ENCODE results near the gene AMDHD2.
A peak's percentile ranks its signal among the peaks of the same experiment; 100 is the strongest.

The AMDHD2 gene

DNA sequence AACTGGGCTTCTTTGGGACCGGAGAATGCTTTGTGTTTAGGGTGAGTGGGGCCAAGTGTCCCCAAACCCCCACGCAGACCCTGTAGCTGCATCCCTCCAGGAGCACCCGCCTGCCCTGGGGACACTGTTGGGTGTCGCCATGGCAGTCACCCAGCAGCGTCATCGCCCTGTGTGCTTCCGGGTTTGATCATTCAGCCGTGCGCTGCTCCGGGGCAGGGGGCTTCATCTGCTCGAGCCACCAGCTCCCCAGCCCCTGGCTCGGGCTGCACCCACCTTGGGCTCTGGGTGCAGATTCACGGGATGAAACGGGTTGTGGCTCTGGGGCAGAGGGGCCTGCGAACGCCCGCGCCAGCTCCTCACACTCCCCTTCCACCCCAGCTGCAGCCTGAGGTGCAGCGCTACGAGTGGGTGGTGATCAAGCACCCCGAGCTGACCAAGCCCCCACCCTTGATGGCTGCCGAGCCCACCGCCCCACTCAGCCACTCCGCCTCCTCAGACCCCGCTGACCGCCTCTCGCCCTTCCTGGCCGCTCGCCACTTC, 20.2 kb upstream of the AMDHD2 start:
- no peak for DNase-seq (ENCODE audit: low read depth in 2 of 2)

DNA sequence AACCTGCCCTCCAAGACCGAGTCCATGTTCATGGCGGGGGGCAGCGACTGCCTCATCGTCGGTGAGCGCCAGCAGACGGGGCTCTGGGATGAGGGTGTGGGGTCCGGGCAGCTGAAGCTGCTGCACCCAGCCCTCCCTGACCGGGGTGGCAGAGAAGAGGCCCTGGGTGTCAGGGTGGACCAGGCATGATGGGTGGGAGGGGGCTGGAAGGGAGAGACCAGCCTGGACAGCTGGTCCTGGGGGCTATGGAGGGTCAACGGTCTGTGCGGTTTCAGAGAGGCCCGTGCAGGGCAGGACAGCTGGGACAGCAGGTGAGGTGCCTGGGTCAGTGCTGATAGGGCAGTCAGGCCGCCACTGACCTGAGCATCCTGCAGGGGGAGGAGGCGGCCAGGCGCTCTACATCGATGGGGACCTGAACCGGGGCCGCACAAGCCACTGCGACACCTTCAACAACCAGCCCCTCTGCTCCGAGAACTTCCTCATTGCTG, 19.7 kb upstream of the AMDHD2 start:
- DNase-seq (ENCODE audit: low read depth in 2 of 2): no peak

DNA sequence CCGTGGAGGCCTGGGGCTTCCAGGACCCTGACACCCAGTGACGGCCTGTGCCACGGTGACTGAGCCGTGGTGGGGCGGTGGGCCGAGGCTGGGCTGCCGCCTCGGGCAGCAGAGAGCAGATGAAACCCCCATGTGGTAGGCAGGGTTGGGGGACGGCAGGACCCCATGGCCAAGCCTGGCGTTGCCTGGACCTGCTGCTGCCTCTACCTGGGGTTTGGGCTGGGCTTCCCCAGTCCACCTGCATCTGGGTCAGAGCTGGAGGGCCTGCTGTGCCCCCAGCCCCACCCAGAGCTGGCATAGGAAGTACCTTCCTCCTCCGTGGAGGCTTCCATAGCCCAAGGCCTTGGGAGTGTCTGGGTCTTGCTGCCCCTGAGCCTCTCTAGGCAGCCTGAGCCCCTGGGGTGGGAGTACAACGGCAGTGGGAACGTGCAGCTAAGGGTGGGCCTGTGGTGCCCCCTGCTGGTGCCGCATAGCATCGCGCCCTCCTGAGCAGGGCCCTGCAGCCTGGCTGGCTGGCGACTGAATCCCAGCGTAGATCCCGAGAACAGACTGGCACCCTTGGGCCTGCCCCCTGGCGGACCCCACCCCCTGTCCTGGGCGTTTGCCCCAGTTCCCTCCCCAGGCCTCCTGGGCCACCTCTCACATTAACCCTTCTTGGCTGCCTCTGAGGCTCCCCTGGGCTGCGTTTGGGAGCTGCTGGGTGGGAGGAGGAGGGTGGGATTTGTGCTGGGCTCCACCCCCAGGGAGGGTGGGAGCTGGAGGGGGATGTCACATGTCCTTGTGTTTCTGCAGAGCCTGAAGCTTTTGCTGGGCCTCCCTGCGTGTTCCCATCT, 19.0 kb upstream of the AMDHD2 start:
- DNase-seq (ENCODE audit: low read depth in 2 of 2): peak; percentile 67 to 80

DNA sequence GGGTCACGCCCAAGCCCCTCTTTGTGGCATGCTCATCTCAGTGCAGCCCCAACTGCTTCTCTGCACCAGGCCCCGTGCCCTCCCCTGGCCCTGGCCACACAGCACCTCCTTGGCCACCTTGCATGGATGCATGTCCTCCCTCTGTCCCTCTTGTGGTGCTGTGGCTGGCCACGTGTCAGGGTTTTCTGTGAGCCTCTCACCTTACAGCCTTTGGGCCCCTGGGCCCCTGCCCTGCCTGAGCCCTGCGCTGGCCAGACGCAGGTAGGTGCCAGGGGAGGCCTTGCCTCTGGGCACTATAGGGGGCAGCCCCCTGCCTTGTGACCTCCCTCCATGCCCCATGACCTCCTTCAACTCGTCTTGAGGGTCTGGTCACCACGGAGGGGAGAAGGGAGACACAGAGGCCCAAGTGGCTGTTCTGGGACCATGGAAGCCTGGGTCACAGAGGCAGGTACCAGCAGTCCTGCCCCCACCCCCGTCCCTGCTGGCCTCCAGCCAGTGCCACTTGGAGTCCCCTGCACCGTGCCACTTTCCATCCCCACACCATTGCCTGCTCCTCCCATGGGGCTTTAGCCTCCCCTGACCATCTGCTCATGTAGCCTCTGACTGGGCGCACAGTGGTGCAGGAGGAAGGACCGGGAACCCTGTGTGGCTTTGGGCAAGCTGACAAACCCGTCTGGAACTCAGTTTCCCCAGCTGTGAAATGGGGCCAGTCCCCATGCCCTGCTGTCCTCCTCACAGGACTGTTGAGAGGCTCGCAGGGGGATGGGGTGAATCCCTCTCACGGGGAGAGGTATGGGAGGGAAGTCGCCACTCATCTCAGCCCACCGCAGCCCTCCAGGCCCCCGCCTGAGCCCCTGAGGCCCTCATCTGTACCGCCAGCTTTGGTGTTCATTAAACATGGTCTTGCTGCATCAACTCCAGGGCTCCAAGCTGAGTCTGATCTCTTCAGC, 17.9 kb upstream of the AMDHD2 start:
- DNase-seq (ENCODE audit: low read depth in 2 of 2): no peak

DNA sequence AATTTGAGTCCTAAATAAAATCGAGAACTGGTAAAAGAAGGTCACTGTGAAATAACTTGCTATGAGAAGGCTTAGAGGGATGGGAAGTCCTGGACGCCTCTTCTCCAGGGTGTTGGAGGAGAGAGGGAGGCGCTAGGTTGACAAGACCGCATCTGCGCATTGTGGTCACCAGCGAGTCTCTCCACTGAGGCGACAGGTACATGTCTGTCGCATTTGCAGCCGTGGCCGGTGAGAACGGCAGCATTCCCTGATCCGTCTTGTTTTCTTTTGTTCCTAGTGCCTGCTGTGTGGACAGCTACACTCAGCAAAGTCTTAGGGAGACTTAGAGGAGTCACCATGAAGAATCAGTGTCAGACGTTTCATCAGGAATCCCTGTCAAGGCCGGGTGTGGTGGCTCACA, 14.5 kb upstream of the AMDHD2 start:
- no peak for DNase-seq (ENCODE audit: low read depth in 2 of 2)

DNA sequence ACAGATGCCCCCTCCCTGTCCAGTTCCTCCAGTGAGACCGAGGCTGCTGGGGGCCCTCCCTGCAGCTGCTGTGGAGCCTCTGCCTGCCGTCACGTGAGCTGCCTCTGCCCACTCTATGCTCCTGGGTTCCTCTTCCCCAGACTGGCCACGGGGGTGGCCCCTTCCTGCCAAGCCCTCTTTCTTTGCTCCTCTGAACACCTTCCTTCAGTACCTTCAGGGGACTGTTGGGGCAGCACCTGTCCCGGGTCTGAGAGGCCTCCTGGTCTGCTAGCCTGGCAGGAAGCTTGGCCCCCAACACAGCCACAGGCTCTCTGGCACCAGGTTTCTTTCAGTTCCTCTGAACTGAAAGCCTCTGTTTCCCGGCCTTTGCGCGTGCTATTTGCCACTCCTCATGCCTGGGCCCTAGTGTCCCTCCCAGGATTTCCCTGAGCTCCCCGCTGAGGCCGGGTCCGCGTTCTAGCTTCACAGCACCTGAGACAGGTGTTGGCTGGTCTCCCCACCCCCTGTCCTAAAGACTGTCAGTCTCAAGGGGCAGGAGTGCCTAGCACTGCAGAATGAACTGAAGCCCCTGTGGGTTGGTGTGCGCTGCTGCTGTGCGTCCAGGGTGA, 13.0 kb upstream of the AMDHD2 start:
- DNase-seq (ENCODE audit: low read depth in 2 of 2): no peak

DNA sequence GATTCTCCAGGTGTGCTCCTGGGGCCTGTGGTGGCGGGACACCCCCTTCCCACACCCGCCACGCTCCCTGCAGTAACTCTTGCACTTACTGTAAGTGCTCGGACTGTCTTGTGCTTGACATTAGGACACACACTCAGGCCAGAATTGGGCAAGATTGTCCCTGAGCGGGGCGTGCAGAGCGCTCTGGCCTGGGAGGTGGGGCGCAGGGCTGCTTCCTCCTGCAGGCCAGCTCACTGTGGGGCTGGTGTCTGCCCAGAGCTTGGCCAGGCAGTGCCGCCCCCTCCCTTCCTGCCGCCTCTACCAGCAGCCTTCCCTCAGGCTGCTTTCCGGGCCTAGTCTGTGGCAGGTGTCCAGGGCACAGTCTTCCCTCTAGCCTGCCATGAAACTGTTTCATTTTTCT, 12.5 kb upstream of the AMDHD2 start:
- no peak for DNase-seq (ENCODE audit: low read depth in 2 of 2)

DNA sequence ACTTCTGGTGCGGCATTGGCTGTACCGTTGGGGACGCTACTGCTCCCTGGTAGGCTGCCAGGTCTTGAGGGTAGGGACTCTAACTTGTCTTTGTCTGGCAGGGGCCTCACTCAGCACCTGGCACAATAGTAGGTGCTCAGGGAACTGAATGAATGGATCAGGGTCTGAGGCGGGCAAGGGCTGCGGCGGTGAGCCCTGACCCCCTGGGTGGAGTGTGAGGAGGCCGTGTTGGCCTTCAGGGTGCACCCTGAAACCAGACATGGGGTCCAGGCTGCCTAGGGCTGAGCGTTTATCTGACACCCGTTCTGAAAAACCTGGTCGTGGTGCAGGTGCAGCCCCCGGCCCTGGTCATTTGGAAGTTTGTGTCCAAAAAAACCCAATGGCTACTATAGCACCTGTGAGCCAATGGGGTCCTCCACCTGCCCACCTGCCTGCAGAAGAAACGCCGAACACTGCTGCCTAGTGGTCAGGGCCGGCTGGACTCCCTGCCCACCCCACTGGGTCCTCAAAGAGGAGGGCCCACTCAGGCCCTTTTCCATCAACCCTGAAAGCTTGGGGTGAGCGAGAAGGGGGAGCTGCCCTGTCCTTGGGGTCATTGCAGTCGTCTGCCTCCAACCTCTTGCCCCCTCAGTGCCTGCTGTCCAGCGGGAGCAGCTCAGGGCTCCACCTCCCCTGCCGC, 11.3 kb upstream of the AMDHD2 start:
- DNase-seq (ENCODE audit: low read depth in 2 of 2): no peak

DNA sequence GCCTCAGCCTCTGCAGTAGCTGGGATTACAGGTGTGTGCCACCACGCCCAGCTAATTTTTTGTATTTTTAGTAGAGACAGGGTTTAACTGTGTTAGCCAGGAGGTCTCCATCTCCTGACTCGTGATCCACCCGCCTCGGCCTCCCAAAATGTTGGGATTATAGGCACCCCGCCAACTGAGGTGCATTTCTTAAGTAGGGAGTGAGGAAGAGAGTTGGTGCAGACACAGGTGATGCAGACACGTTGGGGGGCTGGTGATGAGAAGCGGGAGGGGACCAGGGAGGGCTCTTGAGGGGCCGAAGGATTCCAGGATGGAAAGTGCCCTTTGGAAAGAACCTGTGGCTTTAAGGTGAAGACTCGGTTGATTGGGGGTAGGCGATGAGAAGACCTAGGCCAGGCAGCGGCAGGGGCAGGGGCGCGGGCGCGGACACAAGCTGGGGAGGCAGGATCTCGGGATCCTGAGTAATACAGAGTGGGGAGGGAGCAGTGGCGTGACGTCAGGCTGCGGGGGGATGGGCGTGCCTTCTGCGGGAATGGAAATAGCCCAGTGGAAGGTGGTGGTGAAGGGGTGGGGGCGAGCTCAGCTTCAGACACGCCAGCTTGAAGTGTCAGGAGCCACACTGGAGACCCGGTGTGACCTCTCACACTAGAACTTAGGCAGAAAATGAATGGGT, 8.9 kb upstream of the AMDHD2 start:
- DNase-seq (ENCODE audit: low read depth in 2 of 2): no peak

DNA sequence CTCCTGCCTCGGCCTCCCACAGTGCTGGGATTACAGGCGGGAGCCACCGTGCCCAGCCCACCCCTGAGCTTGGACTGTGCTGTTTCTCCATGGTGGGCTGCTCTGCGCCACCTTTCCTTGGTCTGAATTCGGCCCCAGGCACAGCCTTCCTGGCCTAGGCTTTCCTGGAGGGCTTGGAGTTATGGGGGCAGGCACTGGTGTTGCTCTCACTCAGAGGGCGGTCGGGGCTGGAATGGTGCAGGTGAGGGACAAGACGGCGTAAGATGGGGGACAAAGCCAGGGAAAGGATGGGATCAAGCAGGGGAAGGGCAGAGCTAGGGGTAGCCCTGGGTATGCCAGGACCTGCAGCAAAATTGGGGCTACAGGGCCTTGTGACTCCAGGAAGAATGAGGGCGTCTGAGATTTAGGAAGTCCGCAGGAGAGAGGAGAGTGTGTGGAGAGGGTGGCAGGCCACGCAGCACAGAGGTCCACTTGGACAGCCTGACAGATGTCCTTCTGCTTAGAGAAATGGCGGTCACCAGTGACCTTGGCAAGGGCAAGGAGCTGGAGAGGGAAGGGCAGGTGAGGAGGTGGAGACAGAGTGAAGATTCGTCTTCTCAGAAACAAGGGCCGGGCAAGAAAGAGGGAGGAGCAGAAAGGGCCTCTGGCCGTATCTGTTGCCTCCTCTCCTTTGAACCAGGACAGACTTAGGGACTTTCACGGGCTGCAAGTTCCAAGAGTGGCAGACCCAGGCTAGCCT, 8.0 kb upstream of the AMDHD2 start:
- no peak for DNase-seq (ENCODE audit: low read depth in 2 of 2)

DNA sequence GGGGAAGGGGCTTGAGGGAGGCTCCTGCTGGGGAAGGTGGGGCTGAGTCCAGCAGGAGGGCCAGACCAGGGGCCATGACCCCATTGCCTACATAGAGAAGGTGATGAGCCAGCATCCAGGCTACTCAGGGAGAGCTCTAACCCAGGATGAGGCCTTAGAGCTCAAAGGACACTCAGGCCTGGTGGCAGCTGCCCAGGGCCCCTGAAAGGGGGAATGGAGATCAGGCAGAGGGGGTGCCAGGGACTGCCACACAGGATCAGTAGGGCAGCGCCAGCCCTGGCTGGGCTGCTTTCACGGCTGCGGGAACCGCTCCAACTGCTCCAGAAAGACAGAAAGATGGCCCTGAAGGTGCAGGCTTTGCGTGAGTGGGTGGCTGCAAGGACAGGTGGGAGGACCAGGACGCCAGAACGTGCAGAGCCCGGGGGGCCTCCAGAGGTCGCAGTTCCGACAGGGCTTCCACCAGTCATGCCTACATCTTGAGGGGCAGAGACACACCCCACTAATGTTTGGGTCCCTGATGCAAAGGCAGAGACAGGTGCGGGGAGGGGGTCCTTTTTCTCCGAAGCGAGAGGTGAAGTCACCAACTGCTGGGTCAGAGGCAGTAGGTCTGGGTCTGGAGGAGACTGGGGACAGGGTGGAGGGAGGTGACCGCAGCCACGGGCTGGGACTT, 7.3 kb upstream of the AMDHD2 start:
- DNase-seq (ENCODE audit: low read depth in 2 of 2): no peak

DNA sequence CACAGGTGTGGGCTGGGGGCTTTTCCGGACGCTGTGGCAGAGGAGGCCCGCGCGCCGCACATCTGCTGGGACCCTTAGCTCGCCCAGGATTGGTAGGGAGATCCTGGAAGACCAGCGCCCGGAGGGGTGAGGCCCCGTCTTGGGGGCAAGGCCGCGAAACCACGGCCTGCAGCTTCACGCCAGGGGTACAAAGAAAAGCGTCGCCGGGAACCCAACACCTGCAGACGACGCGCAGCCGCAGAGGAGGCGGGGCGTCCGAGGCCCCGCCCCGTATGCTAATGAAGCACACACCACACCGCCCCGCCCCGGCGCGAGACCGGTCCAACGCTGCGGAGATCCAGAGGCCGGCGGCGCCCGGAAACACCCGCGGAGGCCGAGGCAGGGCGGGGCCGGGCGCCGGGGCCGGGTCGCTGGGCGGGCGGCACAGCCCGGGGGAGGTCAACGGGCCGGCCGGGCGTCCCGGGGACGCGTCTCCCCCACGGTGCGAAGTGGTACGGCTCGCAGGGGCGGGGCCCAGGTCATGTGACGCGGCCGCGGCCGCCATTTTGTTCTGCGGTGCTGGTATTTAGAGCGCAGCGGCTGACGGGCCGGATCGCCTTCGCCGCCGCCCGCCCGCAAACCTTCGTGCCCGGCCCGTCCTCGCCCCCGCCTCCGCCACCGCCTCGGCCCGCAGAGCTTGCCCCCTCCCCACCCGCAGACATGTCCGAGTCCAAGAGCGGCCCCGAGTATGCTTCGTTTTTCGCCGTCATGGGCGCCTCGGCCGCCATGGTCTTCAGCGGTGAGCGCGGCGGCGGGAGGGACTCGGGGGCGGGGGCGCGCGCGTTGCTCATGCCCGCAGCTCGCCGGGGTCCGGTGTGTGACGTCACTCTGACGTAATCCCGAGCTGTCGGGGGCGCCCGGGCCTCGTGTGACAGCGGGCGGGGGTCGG, 6.5 kb upstream of the AMDHD2 start, which contains the start of gene ATP6V0C:
TSS of gene ATP6V0C (plus strand) at position 548 of the 928 bp plus-strand sequence. CDS start at position 700, 152 bp downstream.
- DNase-seq (ENCODE audit: low read depth in 2 of 2): peak; percentile 84 to 85

DNA sequence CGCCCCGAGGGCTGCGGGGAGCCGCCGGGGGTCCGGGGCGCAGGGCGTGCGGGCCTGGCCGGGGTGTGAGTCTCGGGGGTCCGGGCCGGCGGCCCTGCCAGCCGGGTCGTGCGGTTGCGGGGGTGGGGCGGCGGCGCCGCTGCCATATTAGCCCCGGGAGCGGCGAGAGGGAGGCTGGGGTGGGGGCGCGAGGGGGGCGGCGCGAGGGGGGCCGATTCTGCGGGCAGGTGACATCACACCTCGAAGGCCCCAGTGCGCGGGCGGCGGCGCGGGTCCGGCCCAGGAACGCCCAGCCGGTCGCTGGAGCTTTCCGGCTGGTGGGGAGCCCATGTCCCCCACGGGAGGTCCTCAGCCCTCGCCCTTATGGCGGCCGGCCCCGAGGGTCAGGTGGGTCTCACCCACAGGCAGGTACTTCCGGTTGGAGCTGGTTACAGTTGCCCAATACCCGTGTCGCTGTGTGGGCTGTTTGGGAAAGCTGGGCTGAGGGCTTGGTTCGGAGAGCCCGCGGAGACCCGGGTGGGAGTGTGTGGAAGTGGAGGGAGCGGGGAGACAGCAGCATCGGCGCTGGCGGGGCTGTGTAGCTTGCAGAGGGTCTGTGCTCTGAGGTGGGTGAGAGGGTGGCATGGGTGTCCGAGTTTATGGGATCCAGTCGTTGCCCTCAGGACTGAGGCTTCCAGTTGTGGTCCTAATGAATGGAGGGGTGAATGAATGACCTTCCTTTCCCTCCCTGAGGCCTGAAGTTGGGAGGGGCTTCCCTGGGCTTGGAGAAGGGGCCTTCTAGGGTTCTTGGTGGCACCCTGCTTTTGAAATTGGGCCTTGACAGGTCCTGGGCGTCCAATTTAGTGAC, 5.6 kb upstream of the AMDHD2 start:
- DNase-seq (ENCODE audit: low read depth in 2 of 2): no peak

DNA sequence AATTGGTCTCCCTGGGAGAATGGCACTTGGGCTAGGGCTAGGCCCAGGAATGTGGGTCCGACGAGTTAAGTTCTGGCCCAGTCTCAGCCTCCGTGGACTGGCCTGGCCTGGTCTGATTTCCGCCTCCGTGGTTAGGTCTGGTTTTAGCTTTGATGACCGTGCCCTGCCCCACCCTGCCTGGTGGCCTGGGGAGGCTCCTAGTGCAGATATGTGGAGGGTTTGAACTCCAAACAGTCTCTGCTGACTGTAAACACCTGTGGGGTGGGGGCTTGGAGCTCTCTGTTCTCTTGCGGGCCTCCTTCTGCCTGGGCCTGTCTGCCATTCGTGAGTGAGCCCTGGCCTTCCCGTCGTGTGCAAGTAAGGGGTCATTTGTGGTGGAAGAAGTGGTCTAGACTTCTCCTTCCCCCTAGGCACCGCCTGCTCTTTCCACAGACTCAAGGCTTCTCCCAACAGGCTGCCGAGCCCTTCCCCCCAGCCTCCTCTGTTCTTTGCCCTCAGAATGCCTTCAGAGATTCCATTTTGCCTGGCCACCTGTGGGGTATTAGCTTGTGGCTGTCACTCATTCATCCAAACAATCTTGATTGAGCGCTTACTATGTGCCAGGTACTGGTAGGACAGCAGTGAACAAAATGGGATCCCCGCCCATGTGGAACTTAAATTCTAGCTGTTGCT, 4.9 kb upstream of the AMDHD2 start:
- DNase-seq (ENCODE audit: low read depth in 2 of 2): no peak

DNA sequence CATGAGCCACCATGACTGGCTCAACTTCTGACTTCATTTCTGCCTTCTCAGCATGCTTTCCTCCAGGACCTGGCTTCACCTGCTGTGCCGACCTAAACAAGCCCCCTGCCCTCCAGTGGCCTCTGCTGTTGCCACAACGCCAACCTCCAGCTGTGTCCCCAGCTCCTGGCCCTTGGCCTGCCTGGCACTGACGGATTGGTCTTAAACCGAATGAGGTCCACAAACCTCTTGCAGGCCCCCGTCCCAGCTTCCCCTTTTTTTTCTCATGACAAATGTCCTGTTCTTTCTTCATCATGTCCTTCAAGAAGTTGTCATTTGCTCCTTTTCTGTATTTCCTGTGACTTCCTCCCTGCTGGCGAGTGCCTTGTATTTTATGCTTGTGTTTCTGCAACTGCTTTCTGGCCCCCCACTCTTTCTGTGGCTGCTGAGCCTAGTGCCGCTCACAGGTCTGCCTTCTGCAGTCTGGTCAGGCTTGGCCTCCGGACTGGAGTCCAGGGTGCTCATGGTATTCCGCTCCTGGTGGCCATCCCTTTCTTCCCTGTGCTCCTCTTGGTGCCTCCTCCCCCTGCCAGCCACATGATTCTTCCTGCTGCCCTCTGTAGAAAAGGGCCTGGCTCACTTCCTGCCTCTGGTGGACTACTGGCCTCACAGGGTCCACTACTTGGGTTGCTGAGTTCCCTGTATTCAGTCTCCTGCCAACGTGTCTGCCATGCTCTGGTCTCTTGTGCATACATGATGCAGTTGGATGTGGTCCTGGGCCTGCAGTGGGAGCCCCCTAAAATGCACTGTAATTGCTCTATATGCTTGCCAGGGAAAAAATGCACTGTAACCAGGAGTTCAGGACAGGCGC, 3.6 kb upstream of the AMDHD2 start:
- no peak for DNase-seq (ENCODE audit: low read depth in 2 of 2)
